RWPE1 (cell line): Measurements from ENCODE around the gene STUB1.

ENCODE experiments used
- CTCF ChIA-PET: fragments of 350-600 bp; sonication (Branson Sonifier 250); formaldehyde crosslinking; extraction: SDS; loops from one replicate; lab custom pipeline; 2021; lab: Yijun Ruan, JAX
- POLR2A ChIA-PET: fragments of 400-600 bp; formaldehyde crosslinking; extraction: SDS; loops from one replicate; lab custom pipeline; 2020; ENCODE audit warnings: antibody characterized with exemption; ENCODE audit not compliant: low non-redundant PET; lab: Yijun Ruan, JAX
- DNase-seq: peaks from one replicate; pipeline ENCODE4 v3.0.0; 2012; ENCODE audit warnings: low spot score
- H3K27ac ChIP-seq: fragments of 450-650 bp; 2 replicates; pipeline ENCODE4 v1.5.1; 2017
- CTCF ChIP-seq: fragments of 450-650 bp; conservative IDR thresholded peaks from 2 replicates; pipeline ENCODE4 v1.5.1; 2017; ENCODE audit warnings: low read depth, mild to moderate bottlenecking

STUB1 gene

DNA sequence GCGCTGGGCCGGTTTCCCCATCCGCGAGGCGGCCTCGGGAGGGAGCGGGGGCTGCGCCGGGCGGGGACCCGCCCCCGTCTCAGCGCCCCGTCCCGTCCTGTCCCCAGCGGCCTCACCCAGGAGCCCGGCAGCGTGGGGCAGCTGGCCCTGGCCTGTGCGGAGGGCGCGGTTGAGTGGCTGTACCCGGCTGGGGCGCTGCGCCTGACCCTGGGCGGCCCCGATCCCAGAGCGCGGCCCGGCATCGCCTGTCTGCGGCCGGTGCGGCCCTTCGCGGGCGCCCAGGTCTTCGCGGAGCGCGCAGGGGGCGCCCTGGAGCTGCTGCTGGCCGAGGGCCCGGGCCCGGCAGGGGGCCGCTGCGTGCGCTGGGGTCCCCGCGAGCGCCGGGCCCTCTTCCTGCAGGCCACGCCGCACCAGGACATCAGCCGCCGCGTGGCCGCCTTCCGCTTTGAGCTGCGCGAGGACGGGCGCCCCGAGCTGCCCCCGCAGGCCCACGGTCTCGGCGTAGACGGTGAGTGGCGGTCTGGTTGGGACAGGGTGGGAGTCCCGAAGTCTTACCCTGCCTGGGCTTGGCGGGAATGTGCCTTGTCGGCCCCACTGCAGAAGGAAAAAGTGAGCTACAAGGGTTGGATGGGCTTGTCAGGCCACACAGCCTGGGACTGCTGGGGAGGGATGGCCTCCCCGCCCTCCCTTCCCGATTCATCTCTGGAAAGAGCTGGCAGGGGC, 35.4 kb downstream of the STUB1 start:
- peak overlapping the region; percentile 95 for H3K27ac ChIP-seq
- ChIA-PET CTCF (interaction anchor here (0.6 to 1.4 kb wide), 7 partner anchors 14 to 361 kb away, joined by 3 to 4 read pairs (median 3); partner anchors contain the start of gene JMJD8), POLR2A (interaction anchor here (0.6 to 0.8 kb wide), 2 partner anchors 9 to 73 kb away, joined by 6 to 7 read pairs; partner anchors contain the start of gene CHTF18)
- DNase-seq, result no peak
- peak; percentile 54 for TF ChIP-seq CTCF

GRCh38 chr16:716200-716568, 36.0 kb downstream of the STUB1 start:
- ChIA-PET CTCF (interaction anchor here (0.6 to 1.4 kb wide), 7 partner anchors 14 to 360 kb away, joined by 3 to 4 read pairs (median 3); partner anchors contain the start of gene JMJD8), POLR2A (interaction anchor here (0.8 kb wide), 1 partner anchor 72 kb away, joined by 7 read pairs; the partner anchor contains the start of gene CHTF18)
- H3K27ac ChIP-seq, result peak overlapping the region; percentile 95
- no peak for TF ChIP-seq CTCF
- no peak for DNase-seq

GRCh38 chr16:716768-717325, 36.6 kb downstream of the STUB1 start:
- ChIA-PET POLR2A (interaction anchor here (0.8 kb wide), 1 partner anchor 72 kb away, joined by 7 read pairs; the partner anchor contains the start of gene CHTF18), CTCF (no interaction called here)
- peak overlapping the region; percentile 95 for H3K27ac ChIP-seq
- DNase-seq, result no peak
- TF ChIP-seq CTCF, result no peak

- H3K27ac ChIP-seq, result peak overlapping the region; percentile 95
- POLR2A ChIA-PET, result no interaction called here
- no peak for DNase-seq
- CTCF ChIA-PET, result no interaction called here
- no peak for TF ChIP-seq CTCF
Measured at GRCh38 chr16:717450-718245, 37.4 kb downstream of the STUB1 start.

DNA sequence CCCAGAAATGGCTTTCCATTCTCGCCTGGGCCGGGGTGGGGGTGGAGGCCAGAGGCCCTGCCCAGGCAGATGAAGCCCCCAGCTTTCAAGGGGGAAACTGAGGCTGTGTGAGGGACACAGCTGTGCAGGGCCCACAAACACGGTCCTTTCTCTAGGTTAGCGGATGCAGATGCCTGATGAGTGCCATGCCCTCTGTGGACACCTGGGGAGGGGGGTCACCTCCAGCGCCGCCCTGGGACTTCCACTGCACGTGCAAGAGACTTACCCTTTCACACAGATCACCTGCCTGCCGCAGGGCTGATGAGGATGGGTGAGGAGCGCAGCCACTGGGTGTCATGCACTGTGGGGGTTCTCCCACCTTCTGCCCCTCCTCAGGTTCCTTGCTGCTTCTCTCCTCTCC, 38.2 kb downstream of the STUB1 start:
- no peak for TF ChIP-seq CTCF
- CTCF ChIA-PET, result no interaction called here
- H3K27ac ChIP-seq, result peak overlapping the region; percentile 95
- POLR2A ChIA-PET, result no interaction called here
- no peak for DNase-seq

GRCh38 chr16:718922-719321, 38.7 kb downstream of the STUB1 start:
- CTCF ChIA-PET, result interaction anchor here (0.7 to 0.8 kb wide), 2 partner anchors 137 to 149 kb away, joined by 4 to 5 read pairs; no protein-coding TSS in a partner anchor
- H3K27ac ChIP-seq, result peak overlapping the region; percentile 95
- TF ChIP-seq CTCF, result no peak
- DNase-seq, result no peak
- POLR2A ChIA-PET, result interaction anchor here (0.6 to 0.7 kb wide), 2 partner anchors 53 to 248 kb away, joined by 3 to 8 read pairs; no protein-coding TSS in a partner anchor
